Esophagus muscularis mucosa (tissue), 4 donors: ENCODE results near the gene HIC1. TPM values are rescaled to one million over a fixed set of nuclear protein-coding genes. Genes with fewer than 3 reads are reported as not detected.

Experiments used
- DNase-seq: peaks from one replicate; pipeline ENCODE4 v3.0.0-alpha.2; 2017; ENCODE audit errors: extremely low spot score
- H3K27ac ChIP-seq, 4 donors: fragments of 200-600 bp; sonication (generic); replicated peaks in 1 of 4; 1 replicate in 3 of 4; 2 replicates in 1 of 4; pipeline ENCODE4 v1.5.1; 2016 to 2019; ENCODE audit warnings: mild to moderate bottlenecking in 1 of 4
- H3K27me3 ChIP-seq, 4 donors: fragments of 200-600 bp; sonication (generic); one replicate each; pipeline versions ENCODE4 v1.5.1 to v1.6.0; 2016 to 2019
- H3K36me3 ChIP-seq, 4 donors: fragments of 200-600 bp; sonication (generic); one replicate each; pipeline ENCODE4 v1.5.1; 2016 to 2019
- H3K4me1 ChIP-seq, 4 donors: fragments of 200-600 bp; sonication (generic); one replicate each; pipeline ENCODE4 v1.5.1; 2016 to 2019
- H3K4me3 ChIP-seq, 4 donors: fragments of 200-600 bp; sonication (generic); 1 replicate in 2 of 4; 2 replicates in 2 of 4; pipeline ENCODE4 v1.5.1; 2016 to 2019; ENCODE audit warnings: mild to moderate bottlenecking in 4 of 4, moderate library complexity in 1 of 4
- H3K9me3 ChIP-seq, 4 donors: fragments of 200-600 bp; sonication (generic); 1 replicate in 3 of 4; 2 replicates in 1 of 4; pipeline ENCODE4 v1.5.1; 2016 to 2019
- EP300 ChIP-seq: sonication (generic); formaldehyde crosslinking; IDR thresholded peaks from one replicate; pipeline ENCODE4 v1.6.1; 2017; ENCODE audit warnings: antibody characterized with exemption
- POLR2A ChIP-seq: fragments of 450-650 bp; IDR thresholded peaks from one replicate; pipeline ENCODE4 v1.6.1; 2017; ENCODE audit warnings: antibody characterized with exemption, moderate library complexity, mild to moderate bottlenecking, low read depth
- POLR2AphosphoS5 ChIP-seq, 2 donors: sonication (generic); formaldehyde crosslinking; IDR thresholded peaks; one replicate each; pipeline ENCODE4 v1.6.1; 2017; ENCODE audit warnings: antibody characterized with exemption in 2 of 2
- WGBS: methylation state at CpG from one replicate; pipeline ENCODE4 v1.1.5; 2018; 5-methylcytosine and 5-hydroxymethylcytosine counted together
- intact Hi-C: fragments of 100-400 bp; cut with DNase I; formaldehyde crosslinking; loops from one replicate; pipeline ENCODE4 v1.15.1; 2023
- total RNA-seq, 4 donors: library from RNA; depleted of rRNA; stranded (reverse); fragments of >200 nt; gene quantifications; one replicate each; pipeline versions ENCODE4 v1.1.0 to v1.2.1, GENCODE V29; 2016
- TF ChIP-seq, protein P1 (sequence below), 3 experiments: fragments of 200-600 bp in 2 of 3; fragments of 450-650 bp in 1 of 3; sonication (generic) in 2 of 3; IDR thresholded peaks; one replicate each; pipeline ENCODE4 v1.5.1; 2017 to 2019; ENCODE audit warnings: antibody characterized with exemption in 3 of 3, mild to moderate bottlenecking in 2 of 3, moderate library complexity in 1 of 3

Gene HIC1
- total RNA-seq, 4 donors from 2014 or later = 48.6 to 86.4 (median 54.9) TPM

DNA sequence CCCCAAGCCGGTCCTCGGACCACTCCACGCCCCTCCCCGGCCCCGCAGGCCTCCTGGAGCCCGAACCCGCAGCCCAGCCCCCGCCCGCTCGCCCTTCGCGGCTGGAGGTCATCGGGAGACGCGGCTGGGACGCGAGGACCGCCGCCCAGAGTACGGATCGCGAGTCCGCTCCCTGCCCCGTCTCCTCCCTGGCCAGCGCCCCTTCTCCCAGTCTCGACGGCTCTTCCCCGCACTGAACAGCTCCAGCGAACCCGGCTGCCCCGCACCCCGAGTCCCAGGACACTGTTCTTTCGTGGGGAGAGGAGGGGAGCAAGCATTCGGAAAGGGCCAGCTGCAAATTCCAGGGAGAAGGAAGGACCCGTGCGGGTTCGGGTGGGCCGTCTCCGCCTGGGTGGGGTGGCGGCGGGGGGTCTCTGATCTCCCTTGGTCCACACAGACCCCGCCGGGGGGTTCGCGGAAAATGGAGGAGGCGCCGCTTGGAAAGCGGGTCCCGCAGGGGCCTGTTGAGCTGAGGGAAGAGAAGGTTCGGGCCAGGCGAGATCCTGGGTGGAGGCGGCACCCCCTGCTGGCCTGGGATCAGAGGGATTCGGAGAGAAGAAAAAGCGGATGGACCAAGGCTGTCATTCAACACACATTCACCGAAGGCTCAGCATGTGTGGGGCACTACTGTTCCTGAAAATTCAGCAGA is 29.1 kb upstream of the HIC1 start:
- Histone ChIP-seq H3K4me3 (peak overlapping the region; percentile 53 to 65 (median 60)), H3K27ac (peak overlapping the region in 3 of 4 donors; percentile 5 to 36 (median 25)), H3K27me3 (peaks cover 10 to 68% (median 19%) of the 10 kb centered on the region in 4 donors), H3K9me3 (no peaks in the 10 kb centered on the region), H3K4me1 (peaks cover 32 to 49% (median 43%) of the 10 kb centered on the region in 4 donors), H3K36me3 (no peaks in the 10 kb centered on the region)
- TF ChIP-seq EP300 (no peak), POLR2A (no peak), POLR2AphosphoS5 (IDR thresholded peaks at IDR 0.05) (peak in 1 of 2 donors; percentile 19)
- TF ChIP-seq, protein P1, sequence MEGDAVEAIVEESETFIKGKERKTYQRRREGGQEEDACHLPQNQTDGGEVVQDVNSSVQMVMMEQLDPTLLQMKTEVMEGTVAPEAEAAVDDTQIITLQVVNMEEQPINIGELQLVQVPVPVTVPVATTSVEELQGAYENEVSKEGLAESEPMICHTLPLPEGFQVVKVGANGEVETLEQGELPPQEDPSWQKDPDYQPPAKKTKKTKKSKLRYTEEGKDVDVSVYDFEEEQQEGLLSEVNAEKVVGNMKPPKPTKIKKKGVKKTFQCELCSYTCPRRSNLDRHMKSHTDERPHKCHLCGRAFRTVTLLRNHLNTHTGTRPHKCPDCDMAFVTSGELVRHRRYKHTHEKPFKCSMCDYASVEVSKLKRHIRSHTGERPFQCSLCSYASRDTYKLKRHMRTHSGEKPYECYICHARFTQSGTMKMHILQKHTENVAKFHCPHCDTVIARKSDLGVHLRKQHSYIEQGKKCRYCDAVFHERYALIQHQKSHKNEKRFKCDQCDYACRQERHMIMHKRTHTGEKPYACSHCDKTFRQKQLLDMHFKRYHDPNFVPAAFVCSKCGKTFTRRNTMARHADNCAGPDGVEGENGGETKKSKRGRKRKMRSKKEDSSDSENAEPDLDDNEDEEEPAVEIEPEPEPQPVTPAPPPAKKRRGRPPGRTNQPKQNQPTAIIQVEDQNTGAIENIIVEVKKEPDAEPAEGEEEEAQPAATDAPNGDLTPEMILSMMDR (IDR thresholded peaks at IDR 0.05) = peak; percentile 64 to 72 (median 66)
- WGBS = under 1% methylated on average over 36 of the region's 55 CpGs
- intact Hi-C loops = loop anchor here (1.0 kb wide), 1 partner anchor 116 kb away; no protein-coding TSS in a partner anchor
- no peak for DNase-seq

DNA sequence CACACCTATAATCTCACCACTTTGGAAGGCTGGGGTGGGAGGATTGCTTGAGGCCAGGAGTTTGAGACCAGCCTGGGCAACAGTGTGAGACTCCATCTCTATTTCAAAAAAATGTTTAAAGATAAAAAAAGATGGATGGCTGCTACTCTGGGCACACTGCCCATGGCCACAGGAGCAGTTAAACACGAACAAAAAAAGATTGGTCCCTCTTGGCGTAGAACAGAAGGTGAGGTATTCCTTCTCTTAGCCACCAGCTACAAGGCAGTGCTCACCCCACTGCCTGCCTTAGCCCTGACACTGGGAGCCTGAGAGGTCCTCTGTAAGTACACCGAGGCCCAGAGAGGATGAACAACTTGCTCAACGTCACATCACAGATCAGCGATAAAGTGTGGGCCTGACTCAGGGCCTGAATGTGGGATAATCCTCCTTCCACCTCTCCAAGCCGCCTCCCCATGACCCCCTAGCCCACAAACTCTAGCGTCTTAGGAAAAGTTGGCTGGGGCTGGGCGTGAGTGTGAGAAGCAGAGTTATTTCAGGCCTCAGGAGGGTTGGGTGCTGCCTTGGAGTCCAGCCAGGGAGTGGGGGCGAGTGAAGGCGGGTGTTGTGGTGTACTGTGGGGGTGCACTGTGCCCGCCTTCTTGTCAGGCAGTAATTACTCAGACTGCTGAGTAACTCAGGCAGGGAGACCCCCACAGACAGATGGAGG is 27.2 kb upstream of the HIC1 start:
- Histone ChIP-seq H3K36me3 (peaks cover 0 to 4% (median 2%) of the 10 kb centered on the region in 4 donors), H3K9me3 (no peaks in the 10 kb centered on the region), H3K4me3 (no peak overlapping the region), H3K27me3 (peaks cover 10 to 65% (median 19%) of the 10 kb centered on the region in 4 donors), H3K4me1 (peaks cover 43 to 67% (median 60%) of the 10 kb centered on the region in 4 donors), H3K27ac (no peak overlapping the region)
- no peak for TF ChIP-seq EP300
- no peak for TF ChIP-seq POLR2AphosphoS5 (IDR thresholded peaks at IDR 0.05)
- WGBS = 53% methylated on average over 11 of the region's 11 CpGs
- intact Hi-C loops = no loop called here
- DNase-seq = no peak

- H3K36me3 ChIP-seq = peaks cover 0 to 5% (median 2%) of the 10 kb centered on the region in 4 donors
- DNase-seq = no peak
- no peaks in the 10 kb centered on the region for H3K9me3 ChIP-seq
- H3K4me3 ChIP-seq = no peak overlapping the region
- WGBS = 82% methylated on average over 3 of the region's 5 CpGs
- no peak overlapping the region for H3K27ac ChIP-seq
- TF ChIP-seq POLR2AphosphoS5 (IDR thresholded peaks at IDR 0.05) = no peak
- H3K4me1 ChIP-seq = peaks cover 43 to 67% (median 62%) of the 10 kb centered on the region in 4 donors
- intact Hi-C loops = no loop called here
- H3K27me3 ChIP-seq = peaks cover 10 to 61% (median 16%) of the 10 kb centered on the region in 4 donors
Observed at GRCh38 chr17:2028234-2028614, 26.7 kb upstream of the HIC1 start.

DNA sequence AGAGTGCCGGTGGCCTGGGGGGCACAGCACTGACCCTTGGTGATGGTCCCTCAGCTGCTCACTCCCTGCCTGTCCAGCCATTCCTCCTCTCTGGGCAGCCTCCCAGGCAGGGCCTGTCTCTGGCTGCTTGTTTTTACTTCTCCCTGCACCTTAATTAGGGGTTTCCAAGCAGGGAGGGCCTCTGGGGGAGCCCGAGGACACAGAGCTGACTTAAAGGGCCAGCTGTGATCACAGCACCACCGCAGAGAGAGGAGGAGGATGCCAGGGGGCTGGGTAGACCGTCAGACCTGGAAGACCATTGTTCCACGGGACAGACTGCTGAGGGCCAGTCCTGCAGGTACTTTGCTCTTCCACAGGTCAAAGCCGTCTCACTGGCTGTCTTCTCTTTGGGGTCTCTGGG is 26.2 kb upstream of the HIC1 start:
- Histone ChIP-seq H3K27ac (no peak overlapping the region), H3K4me1 (peaks cover 38 to 66% (median 60%) of the 10 kb centered on the region in 4 donors), H3K4me3 (no peak overlapping the region), H3K27me3 (peaks cover 10 to 56% (median 15%) of the 10 kb centered on the region in 4 donors), H3K9me3 (no peaks in the 10 kb centered on the region), H3K36me3 (peaks cover under 1 to 10% (median 7%) of the 10 kb centered on the region in 4 donors)
- intact Hi-C loops = no loop called here
- TF ChIP-seq EP300 (no peak), POLR2A (no peak), POLR2AphosphoS5 (IDR thresholded peaks at IDR 0.05) (no peak)
- TF ChIP-seq, protein P1 (IDR thresholded peaks at IDR 0.05) = no peak
- WGBS = 100% methylated on average over 3 of the region's 6 CpGs
- no peak for DNase-seq

GRCh38 chr17:2029911-2030778 is 24.8 kb upstream of the HIC1 start, which contains the start of gene DPH1:
DPH1 (plus strand) TSS chr17:2030153; CDS start chr17:2030170, 17 bp downstream.
- Histone ChIP-seq H3K4me1 (peaks cover 25 to 53% (median 46%) of the 10 kb centered on the region in 4 donors), H3K27me3 (peaks cover under 1 to 42% (median 4%) of the 10 kb centered on the region in 4 donors), H3K9me3 (no peaks in the 10 kb centered on the region), H3K27ac (peak within 1 kb of the TSS; percentile 74 to 85 (median 82)), H3K36me3 (peaks cover 5 to 18% (median 16%) of the 10 kb centered on the region in 4 donors), H3K4me3 (peak within 1 kb of the TSS; percentile 91 to 99 (median 96))
- WGBS = 1% methylated on average over 14 of the region's 59 CpGs
- intact Hi-C loops = loop anchor here (10.0 kb wide), 1 partner anchor 645 kb away; no protein-coding TSS in a partner anchor
- TF ChIP-seq, protein P1 (IDR thresholded peaks at IDR 0.05) = peak in 1 of 3 experiments; percentile 36
- TF ChIP-seq EP300 (no peak), POLR2AphosphoS5 (IDR thresholded peaks at IDR 0.05) (peak; percentile 79 to 97)
- peak; percentile 95 for DNase-seq
